ENCODE data around the gene STRA6. TPM values are rescaled to one million over a fixed set of nuclear protein-coding genes. Genes with fewer than 3 reads are reported as not detected.
A peak's percentile ranks its signal among the peaks of the same experiment; 100 is the strongest.

STRA6 gene
- total and polyA plus RNA-seq, 5 experiments from 2014 or later = not detected

GRCh38 chr15:74134387-74135027 lies 68.1 kb downstream of the STRA6 start:
- Mint-ChIP-seq H3K27ac (peak overlapping the region in 1 of 10 donors; percentile 3), H3K4me3 (peak overlapping the region; percentile 4 to 77 (median 66)), H3K36me3 (peaks cover 0 to 2% (median 0%) of the 10 kb centered on the region in 3 donors), H3K27me3 (peaks cover 35 to 100% (median 63%) of the 10 kb centered on the region in 5 donors), H3K4me1 (peaks cover 19 to 47% (median 43%) of the 10 kb centered on the region in 4 donors), H3K9me3 (no peaks in the 10 kb centered on the region)
- ATAC-seq (no peak), DNase-seq (no peak)
- POLR2A ChIA-PET = no interaction called here

- peak overlapping the region in 1 of 10 donors; percentile 45 for H3K4me3 Mint-ChIP-seq
- no peak overlapping the region for H3K27ac Mint-ChIP-seq
- H3K9me3 Mint-ChIP-seq = no peaks in the 10 kb centered on the region
- POLR2A ChIA-PET = no interaction called here
- no peak for DNase-seq
- ATAC-seq = no peak
- peaks cover 22 to 53% (median 50%) of the 10 kb centered on the region in 4 donors for H3K4me1 Mint-ChIP-seq
- peaks cover 33 to 100% (median 65%) of the 10 kb centered on the region in 5 donors for H3K27me3 Mint-ChIP-seq
- H3K36me3 Mint-ChIP-seq = peaks cover 0 to 2% (median 0%) of the 10 kb centered on the region in 3 donors
Measured at GRCh38 chr15:74133694-74134386, 68.7 kb downstream of the STRA6 start.

GRCh38 chr15:74132681-74133651 lies 69.6 kb downstream of the STRA6 start:
- Mint-ChIP-seq H3K9me3 (no peaks in the 10 kb centered on the region), H3K4me3 (peak overlapping the region in 2 of 10 donors; percentile 21 to 36), H3K4me1 (peaks cover 23 to 58% (median 57%) of the 10 kb centered on the region in 4 donors), H3K27me3 (peaks cover 31 to 98% (median 66%) of the 10 kb centered on the region in 5 donors), H3K36me3 (peaks cover 0 to 2% (median 0%) of the 10 kb centered on the region in 3 donors), H3K27ac (peak overlapping the region in 1 of 10 donors; percentile 24)
- POLR2A ChIA-PET = no interaction called here
- ATAC-seq (no peak), DNase-seq (no peak)

- POLR2A ChIA-PET = interaction anchor here (0.6 kb wide), 1 partner anchor 66 kb away, joined by 3 read pairs; no protein-coding TSS in a partner anchor
- ATAC-seq (no peak), DNase-seq (no peak)
- Mint-ChIP-seq H3K9me3 (no peaks in the 10 kb centered on the region), H3K4me3 (peak overlapping the region in 5 of 10 donors; percentile 4 to 65 (median 21)), H3K27me3 (peaks cover 27 to 95% (median 62%) of the 10 kb centered on the region in 5 donors), H3K36me3 (peaks cover 0 to 2% (median 0%) of the 10 kb centered on the region in 3 donors), H3K27ac (no peak overlapping the region), H3K4me1 (peaks cover 22 to 54% (median 49%) of the 10 kb centered on the region in 4 donors)
Measured at GRCh38 chr15:74131628-74132413, 70.8 kb downstream of the STRA6 start.

- Mint-ChIP-seq H3K4me3 (peak overlapping the region in 2 of 10 donors; percentile 29 to 43), H3K36me3 (peaks cover 0 to 2% (median 0%) of the 10 kb centered on the region in 3 donors), H3K9me3 (no peaks in the 10 kb centered on the region), H3K27ac (peak overlapping the region in 1 of 10 donors; percentile 51), H3K27me3 (peaks cover 25 to 94% (median 62%) of the 10 kb centered on the region in 5 donors), H3K4me1 (peaks cover 18 to 50% (median 45%) of the 10 kb centered on the region in 4 donors)
- DNase-seq (no peak), ATAC-seq (no peak)
- POLR2A ChIA-PET = interaction anchor here (0.6 kb wide), 1 partner anchor 67 kb away, joined by 3 read pairs; no protein-coding TSS in a partner anchor
Measured at GRCh38 chr15:74130849-74131627, 71.5 kb downstream of the STRA6 start.

- Mint-ChIP-seq H3K27ac (peak within 1 kb of the TSS in 1 of 10 donors; percentile 62), H3K9me3 (no peaks in the 10 kb centered on the region), H3K27me3 (peaks cover 25 to 92% (median 64%) of the 10 kb centered on the region in 5 donors), H3K36me3 (peaks cover 0 to 2% (median 0%) of the 10 kb centered on the region in 3 donors), H3K4me3 (peak within 1 kb of the TSS in 8 of 10 donors; percentile 29 to 63 (median 58)), H3K4me1 (peaks cover 18 to 50% (median 41%) of the 10 kb centered on the region in 4 donors)
- ATAC-seq (no peak), DNase-seq (no peak)
- POLR2A ChIA-PET = no interaction called here
Measured at GRCh38 chr15:74130155-74130848, 72.3 kb downstream of the STRA6 start, which contains the start of gene ISLR2. Gene ISLR2 (plus strand): TSS chr15:74130586. CDS start chr15:74132755, 2,169 bp downstream.

GRCh38 chr15:74129586-74130154 lies 72.9 kb downstream of the STRA6 start:
- Mint-ChIP-seq H3K9me3 (no peaks in the 10 kb centered on the region), H3K4me3 (peak overlapping the region in 7 of 10 donors; percentile 14 to 63 (median 59)), H3K4me1 (peaks cover 15 to 44% (median 35%) of the 10 kb centered on the region in 4 donors), H3K27me3 (peaks cover 20 to 91% (median 62%) of the 10 kb centered on the region in 5 donors), H3K27ac (peak overlapping the region in 1 of 10 donors; percentile 62), H3K36me3 (no peaks in the 10 kb centered on the region)
- ATAC-seq = no peak
- POLR2A ChIA-PET = interaction anchor here (0.7 to 1.1 kb wide), 2 partner anchors 9 to 186 kb away, joined by 3 to 4 read pairs; no protein-coding TSS in a partner anchor
- no peak for DNase-seq

Other genes starting within 250 kb of the STRA6 start
- 10 to 100 TPM; 10.4 to 10.8 TPM for gene STOML1, start 210.5 kb downstream of the STRA6 start, total RNA-seq
- 10 to 100 TPM in 2 of 3 donors, 1 to 10 TPM in 1; 9.6 to 15.6 (median 12.6) TPM for gene STOML1, start 210.5 kb downstream of the STRA6 start, polyA plus RNA-seq
- gene PML, start 208.1 kb downstream of the STRA6 start, total RNA-seq = 10 to 100 TPM; 53.1 to 57.9 TPM
- 10 to 100 TPM; 12.2 to 26.9 (median 19.7) TPM for gene PML, start 208.1 kb downstream of the STRA6 start, polyA plus RNA-seq
- gene GOLGA6A, start 120.2 kb downstream of the STRA6 start, total RNA-seq = under 1 TPM; 0.16 to 0.39 TPM
- under 1 TPM in 1 of 3 donors, not detected in 2; 0.05 TPM for gene GOLGA6A, start 120.2 kb downstream of the STRA6 start, polyA plus RNA-seq
- not detected for gene ISLR2, start 72.2 kb downstream of the STRA6 start, total RNA-seq
- gene ISLR2, start 72.2 kb downstream of the STRA6 start, polyA plus RNA-seq = not detected
- not detected for gene ISLR, start 29.1 kb downstream of the STRA6 start, total RNA-seq
- gene ISLR, start 29.1 kb downstream of the STRA6 start, polyA plus RNA-seq = not detected
- not detected for gene CCDC33, start 33.5 kb upstream of the STRA6 start, total RNA-seq
- not detected for gene CCDC33, start 33.5 kb upstream of the STRA6 start, polyA plus RNA-seq
- not detected for gene CYP11A1, start 164.9 kb upstream of the STRA6 start, total RNA-seq
- gene CYP11A1, start 164.9 kb upstream of the STRA6 start, polyA plus RNA-seq = not detected
- gene SEMA7A, start 231.2 kb upstream of the STRA6 start, total RNA-seq = 1 to 10 TPM; 3.2 TPM
- gene SEMA7A, start 231.2 kb upstream of the STRA6 start, polyA plus RNA-seq = 1 to 10 TPM in 1 of 3 donors, under 1 TPM in 2; 0.09 to 1.7 (median 0.20) TPM